GM12872 (cell line): ENCODE measurements around the gene WEE1.
A peak's percentile ranks its signal among the peaks of the same experiment; 100 is the strongest.

Source experiments
- CTCF ChIP-seq: IDR thresholded peaks from 3 replicates; pipeline ENCODE4 v1.5.1; 2011; ENCODE audit warnings: low read depth, mild to moderate bottlenecking, low read length, moderate library complexity; ENCODE audit not compliant: insufficient read depth

Gene WEE1

GRCh38 chr11:9530020-9530621, 43.3 kb upstream of the WEE1 start:
- TF ChIP-seq CTCF = no peak

GRCh38 chr11:9530901-9531625, 42.4 kb upstream of the WEE1 start:
- no peak for TF ChIP-seq CTCF

- no peak for TF ChIP-seq CTCF
Measured at GRCh38 chr11:9533058-9533457, 40.4 kb upstream of the WEE1 start.

- no peak for TF ChIP-seq CTCF
Measured at GRCh38 chr11:9533736-9534473, 39.6 kb upstream of the WEE1 start.

- TF ChIP-seq CTCF = peak; percentile 96
Measured at GRCh38 chr11:9535189-9535781, 38.2 kb upstream of the WEE1 start.

GRCh38 chr11:9538548-9538947, 34.9 kb upstream of the WEE1 start:
- no peak for TF ChIP-seq CTCF

GRCh38 chr11:9550191-9550628, 23.3 kb upstream of the WEE1 start:
- TF ChIP-seq CTCF = no peak
